DMS114 treated with DMSO at 0.1 percent for 48 hours (cell line): ENCODE data around the gene FUNDC2.
"Not testable (repeated sequence)": the region's sequence is repeated elsewhere in the genome, so short reads cannot be mapped to it uniquely, and the experiment has no call there.

ENCODE experiments used
- DNase-seq: peaks from one replicate; lab custom pipeline; 2025; ENCODE audit not compliant: unreplicated experiment; lab: John Stamatoyannopoulos, UW

The FUNDC2 gene, protein sequence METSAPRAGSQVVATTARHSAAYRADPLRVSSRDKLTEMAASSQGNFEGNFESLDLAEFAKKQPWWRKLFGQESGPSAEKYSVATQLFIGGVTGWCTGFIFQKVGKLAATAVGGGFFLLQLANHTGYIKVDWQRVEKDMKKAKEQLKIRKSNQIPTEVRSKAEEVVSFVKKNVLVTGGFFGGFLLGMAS

DNA sequence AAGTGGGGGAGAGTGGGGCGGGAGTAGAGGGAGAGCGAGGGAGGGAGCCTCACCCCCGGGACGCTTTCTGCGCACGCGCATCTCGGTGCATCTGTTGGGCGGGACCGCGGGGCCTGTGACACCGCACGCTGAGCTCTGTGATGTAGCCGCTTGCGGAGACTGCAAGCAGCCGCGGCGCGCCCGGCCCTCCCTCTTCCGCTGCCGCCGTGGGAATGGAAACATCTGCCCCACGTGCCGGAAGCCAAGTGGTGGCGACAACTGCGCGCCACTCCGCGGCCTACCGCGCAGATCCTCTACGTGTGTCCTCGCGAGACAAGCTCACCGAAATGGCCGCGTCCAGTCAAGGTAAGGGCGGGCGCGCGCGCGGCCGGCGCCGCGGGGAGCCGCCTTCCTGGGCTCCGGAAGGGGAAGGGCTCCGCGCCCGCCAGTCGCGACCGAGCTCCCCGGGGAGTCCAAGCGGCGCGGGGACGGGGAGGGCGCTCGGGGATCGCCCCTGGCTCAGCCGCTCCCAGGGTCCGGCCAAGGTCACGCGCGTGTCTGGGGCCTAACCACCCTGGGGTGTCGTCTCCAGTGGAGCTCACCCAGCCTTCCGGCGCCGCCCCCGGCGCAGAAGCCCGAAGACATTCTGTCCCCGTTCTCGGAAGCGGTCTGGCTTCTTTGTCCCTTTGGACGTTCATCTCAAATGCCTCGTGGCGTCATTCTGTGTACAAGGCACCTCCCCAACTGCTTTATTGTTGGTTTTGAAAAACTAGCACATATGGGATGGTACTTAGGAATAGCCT is at the start of gene FUNDC2:
FUNDC2 (plus strand) TSS at position 118 of the 782 bp plus-strand sequence; CDS start at position 213, 95 bp downstream.
- peak; percentile 67 for DNase-seq

DNA sequence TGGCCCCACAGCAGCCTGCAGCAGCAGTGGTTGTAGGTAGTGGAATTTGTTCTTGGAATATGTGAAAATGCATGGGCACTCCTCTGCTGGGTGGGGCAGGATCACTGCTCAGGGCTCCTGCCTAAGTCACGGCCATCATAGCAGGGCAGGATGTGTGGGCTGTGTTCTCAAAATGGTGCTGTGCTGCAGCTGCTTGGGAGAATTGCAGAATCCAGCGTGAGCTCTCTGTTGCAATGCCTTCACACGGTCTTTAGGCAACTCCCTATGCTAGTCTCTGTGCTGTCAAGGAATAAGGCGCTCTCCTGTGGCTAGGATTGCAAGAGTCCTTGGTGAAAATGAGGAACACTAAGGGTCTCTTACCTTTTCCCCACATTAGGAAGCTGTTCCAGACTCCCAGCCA is 47.0 kb upstream of the FUNDC2 start:
- DNase-seq = no peak

DNA sequence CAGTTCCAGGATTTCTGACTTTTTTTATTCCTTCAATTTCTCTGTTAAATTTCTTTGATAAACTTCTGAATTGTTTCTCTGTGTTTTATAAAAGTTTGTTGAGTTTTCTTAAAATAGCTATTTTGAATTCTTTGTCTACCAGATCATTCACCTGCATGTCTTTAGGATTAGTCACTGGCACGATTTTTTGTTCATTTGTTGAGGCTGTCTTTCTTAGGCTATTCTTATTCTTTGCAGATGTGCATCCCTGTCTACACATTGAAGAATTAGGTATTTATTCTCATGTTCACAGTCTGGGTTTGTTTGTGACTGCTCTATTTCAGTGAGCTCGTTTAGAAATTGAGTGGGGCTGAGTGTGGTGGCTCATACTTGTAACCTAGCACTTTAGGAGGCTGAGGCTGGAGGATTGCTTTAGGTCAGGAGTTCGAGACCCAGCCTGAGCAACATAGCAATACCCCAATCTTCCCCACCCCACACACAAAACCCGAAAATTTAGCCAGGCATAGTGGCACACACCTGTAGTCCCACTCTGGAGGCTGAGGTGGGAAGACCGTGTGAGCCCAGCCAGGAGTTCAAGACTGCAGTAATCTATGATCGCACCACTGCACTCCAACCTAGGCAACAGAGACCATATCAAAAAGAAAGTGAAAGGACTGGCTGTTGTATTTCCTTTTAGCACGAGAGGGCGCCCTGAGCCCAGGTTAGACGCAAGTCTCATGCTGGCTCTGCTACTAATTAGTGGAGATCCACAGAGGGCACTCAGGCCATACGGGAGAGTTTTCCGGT is 46.1 kb upstream of the FUNDC2 start:
- DNase-seq = peak; percentile 31

DNA sequence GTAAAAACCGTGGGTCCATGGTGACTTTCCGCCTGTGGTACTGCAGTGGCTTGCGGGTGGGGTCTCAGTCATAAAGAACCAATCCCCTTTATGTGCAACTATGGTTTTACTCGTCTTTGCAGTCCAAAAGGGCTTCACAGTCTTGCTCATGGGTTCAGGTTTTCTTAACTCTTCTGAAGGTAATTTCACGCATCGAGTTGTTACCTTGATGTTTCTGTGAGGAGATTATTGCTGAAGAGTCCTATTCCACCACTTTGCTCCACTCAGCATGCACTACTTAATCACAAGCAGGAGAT is 45.6 kb upstream of the FUNDC2 start:
- no peak for DNase-seq

DNA sequence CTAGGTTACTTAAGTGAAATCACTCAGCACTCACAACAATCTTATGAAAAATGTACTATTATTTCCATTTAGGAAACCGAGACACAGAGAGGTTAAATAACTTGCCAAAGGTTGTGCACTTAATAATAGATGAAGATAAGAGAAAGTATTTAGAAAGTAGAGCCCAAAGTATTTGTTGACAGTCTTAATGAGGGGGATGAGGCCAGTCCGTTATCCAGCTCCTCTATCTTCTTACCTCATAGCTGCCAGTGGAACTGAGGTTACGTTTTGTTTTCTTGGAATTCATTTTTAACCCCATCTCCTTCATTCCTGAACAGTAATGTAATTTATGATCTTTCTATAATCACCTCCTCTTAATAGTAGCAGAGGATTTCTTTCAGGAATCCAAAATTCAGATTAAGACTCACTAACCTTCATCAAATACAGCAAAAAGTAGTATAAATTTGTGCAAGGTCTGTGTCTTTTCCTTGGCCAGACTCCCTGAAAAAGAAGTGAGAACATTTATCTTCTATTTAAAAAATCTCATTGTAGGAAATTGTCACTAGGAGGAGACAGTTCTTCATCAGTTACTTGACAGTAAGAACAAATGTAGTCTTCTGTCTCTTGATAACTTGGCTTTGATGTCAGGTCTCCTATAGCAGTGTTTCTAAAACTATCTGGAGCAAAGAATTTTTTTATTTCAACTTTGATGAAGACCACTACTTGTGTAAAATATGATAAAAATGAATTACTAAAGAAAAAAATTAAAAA is 39.6 kb upstream of the FUNDC2 start:
- no peak for DNase-seq

DNA sequence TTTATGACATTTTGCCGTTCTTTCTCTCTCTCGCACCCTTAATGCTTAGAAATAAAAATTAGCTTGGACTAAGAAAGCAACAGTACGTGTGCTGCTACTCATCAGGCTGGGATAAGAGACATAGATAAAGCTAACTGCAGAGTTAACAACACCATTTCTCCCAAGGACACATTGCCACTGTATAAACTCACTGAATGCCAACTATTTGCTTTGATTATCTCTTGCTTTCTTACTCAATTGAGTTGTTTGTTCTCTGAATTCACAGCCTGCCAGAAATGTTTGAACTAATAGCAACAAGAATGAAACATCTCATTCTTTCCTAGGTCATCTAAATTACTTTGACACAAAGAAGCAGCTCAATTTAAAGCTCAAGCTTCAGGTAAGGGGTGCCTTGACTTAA is 38.7 kb upstream of the FUNDC2 start:
- DNase-seq = no peak

DNA sequence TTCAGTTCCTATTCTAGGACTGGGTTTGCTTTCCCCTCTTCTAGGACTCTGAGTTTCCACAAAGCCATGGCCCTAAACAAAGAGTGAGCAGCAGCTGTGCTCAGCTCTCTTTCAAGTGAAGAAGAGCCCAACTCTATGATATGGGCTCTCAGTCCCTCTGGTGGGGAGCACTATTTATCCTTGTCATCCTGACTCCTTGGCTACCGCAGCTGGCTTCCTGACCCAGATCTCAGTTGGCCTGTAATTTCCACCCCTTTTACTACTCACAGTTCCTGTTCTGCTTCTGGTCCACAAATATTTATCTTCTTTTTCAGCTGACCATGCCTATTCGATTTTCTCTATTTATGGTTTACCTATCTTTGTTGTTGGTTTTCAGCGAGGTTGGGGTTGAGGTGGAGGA is 37.9 kb upstream of the FUNDC2 start:
- no peak for DNase-seq

DNA sequence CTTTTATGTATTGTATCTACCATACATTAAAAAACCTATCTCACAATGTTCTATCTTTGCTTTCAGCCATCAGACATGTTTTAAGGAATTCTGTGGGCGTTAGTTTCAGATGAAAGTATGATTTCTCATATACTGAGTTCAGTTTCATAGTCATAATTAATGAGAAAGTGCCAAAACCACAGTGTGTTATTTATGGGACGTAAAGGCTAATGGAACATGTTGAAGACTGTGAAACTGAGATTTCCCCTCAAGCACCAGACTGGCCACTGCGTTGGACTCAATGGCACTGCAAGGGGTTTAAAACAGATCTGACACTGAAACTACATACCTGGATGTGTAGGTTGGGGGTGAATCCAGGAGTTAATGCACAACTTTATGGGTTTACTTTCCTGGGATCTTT is 36.1 kb upstream of the FUNDC2 start:
- DNase-seq = no peak

DNA sequence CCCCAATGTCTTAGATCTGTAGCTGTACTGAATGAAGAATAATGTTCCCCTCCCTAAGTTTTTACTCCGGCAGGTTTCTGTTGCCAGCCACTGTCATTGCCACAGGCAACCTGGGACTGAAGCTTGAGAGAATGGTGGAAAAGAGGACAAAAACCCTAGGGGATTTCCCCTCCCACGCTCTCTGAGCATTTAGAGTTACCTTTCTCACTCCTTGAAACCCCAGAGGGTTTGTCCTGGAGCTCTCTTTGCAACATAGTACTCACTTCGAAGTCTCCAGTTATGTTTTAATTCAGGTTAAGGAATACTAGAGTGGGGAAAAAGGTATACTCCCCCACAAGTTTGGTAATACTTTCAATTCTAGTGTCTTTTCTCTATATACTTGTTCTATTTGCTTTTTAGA is 35.6 kb upstream of the FUNDC2 start:
- no peak for DNase-seq

DNA sequence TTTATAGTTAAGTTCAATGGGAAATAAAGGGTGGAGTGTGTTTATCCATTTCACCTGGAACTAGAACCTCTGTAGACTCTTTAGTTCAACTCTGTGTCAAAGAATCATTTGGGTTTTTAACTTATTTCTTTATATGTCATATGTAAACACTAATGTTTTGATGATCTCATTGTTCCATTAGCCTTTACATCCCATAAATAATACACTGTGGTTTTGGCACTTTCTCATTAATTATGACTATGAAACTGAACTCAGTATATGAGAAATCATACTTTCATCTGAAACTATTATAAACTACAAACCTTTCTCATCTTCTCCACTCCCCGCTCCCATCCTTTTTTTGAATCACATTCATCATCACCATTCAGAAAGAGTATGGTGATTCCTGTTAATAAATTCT is 35.2 kb upstream of the FUNDC2 start:
- no peak for DNase-seq

DNA sequence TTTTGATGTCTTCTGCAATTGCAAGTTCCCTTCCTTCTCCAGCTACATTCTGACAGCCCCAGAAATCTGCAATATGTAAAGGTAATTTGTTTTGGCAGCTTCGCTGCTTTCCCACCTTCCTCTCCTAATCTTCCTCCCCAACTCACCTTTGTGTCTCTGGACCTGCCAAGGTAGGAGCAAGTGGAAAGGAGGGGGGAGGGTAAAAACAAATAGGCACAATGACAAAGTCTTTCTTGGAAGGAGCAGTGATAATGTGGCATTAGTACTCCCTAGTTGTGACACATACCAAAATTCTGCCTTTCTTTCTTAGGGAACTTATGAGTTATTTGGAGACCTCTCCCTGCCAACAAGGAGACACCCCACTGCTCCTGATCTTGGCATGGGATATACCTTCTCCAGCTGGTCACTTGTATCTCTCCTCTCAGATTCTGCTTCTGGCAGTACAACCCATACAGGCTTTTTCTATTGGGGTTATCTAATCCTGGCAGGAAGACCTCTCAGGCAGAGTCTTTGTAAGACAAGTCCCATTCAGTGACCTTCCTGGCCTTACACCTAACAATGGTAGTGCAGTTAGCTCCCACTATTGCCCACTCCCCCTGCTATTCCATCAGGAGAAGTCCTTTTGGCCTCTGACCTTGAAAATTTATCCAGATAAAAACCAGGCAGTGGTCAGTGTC is 28.3 kb upstream of the FUNDC2 start:
- no peak for DNase-seq

DNA sequence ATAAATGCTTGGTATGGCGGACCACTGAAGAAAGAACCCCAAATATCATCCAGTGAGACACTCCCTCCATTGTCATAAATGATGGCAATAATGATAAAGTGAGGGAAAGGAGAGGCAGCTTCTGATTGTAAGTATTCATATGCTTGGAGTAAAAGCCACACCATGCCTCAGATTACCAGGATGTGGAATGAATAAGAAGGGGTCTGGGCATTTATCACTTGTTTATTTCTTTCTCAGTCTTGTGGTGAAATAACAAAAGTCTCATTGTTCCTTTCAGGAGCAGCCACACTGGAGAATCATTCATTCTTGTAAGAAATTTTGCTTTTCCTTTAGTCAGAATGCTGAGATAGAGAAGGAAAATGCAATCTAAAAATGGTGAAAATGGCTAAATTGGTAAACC is 25.8 kb upstream of the FUNDC2 start:
- DNase-seq = no peak

DNA sequence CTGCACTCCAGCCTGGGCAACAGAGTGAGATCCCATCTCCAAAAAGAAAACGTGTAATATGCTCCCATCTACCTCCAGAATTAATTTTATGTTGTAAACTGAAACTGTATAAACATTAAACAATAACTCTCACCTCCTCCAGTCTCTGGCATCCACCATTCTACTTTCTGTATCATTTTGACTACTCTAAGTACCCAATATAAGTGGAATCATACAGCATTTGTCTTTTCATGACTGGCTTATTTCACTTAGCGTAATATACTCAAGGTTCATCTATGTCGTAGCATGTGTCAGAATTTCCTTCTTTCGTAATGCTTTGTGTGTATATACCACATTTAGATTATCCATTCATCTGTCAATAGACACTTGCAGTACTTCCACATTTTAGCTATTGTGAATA is 24.8 kb upstream of the FUNDC2 start:
- no peak for DNase-seq

DNA sequence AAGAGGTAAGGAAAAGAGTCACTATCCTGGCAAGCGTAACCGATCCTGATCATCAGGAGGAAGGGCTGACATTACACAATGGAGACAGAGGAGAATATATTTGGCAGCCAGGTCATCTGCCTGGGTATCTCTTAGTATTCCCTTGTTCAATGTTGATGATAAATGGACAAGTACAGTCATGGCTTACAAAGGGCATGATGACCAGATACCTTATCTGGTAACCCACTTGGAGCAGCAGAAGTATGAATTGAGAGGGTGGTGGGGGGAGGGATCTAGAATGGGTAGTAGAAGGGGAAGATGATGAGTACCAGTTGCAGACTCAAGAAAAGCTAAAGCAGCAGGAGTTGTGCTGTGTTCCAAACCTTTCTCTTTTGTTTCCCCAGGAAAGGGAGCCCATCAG is 21.5 kb upstream of the FUNDC2 start:
- no peak for DNase-seq

DNA sequence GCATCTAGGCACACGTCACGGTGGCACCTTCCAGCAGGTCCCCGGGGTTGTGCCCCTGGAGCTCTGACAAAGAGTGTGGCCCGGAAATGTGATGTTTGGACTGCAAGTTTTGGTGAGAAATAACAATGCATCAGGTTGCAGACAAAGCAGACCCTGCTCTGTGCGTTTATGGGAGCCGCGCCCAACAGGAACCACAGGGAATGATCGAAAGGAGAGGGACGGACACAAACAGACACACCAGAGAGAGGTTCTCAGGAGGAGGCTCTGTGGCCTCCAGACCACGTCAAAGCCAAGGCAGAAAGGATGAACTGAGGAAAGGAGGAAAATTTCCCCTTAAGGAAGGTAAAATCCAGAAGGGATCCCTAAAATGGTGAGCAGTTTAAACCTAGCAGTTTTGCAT is 20.3 kb upstream of the FUNDC2 start:
- not testable (repeated sequence) for DNase-seq

DNA sequence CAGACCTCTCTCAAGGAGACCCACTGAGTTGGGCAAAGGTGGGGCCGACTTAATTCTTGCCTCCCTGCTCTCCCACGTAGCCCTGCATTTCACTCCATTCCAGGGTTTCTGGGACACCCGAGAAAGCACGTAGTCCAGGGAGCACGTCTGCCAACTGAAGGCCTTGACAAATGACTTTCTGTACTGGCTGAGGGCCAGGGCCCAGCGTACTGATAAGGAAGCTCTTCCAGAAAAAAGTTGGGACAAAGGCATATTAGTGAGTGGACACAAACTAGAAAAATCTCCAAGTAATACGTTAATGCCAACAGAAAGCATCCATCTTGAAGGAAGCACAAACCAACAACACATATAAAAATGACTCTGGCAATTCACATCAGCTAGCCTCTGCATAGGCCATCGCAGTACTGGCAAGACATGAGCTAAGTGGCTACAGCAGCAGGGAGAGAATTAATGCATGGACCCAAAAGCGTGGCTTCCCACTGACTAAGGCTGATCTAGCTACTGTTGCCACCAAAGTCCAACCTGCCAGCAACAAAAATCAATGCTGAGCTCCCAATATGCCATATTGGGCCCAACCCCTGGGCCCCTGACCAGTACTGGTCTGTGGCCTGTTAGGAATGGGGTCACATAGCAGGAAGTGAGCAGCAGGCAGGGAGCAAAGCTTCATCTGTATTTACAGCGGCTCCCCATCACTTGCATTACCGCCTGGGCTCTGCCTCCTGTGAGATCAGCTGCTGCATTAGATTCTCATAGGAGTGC is 19.6 kb upstream of the FUNDC2 start:
- not testable (repeated sequence) for DNase-seq

DNA sequence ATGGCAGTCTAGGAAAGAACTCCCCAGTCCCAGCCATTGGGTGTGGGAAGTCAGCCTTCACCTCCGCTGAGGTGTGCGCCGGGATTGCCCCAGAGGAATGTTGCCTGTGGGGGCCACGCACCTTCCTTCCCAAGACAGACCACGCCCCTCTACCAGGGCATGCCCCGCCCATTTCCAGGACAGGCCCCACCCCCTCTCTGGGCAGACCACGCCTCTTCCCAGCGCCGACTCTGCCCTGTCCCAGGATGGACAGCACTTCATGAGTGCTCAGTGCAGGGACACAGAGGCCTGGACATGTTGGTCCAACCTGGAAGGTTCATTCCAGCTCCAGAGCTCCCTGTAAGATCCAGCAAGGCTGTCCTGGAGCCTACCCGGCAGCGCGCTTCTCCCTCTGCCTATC is 18.1 kb upstream of the FUNDC2 start:
- DNase-seq = not testable (repeated sequence)

DNA sequence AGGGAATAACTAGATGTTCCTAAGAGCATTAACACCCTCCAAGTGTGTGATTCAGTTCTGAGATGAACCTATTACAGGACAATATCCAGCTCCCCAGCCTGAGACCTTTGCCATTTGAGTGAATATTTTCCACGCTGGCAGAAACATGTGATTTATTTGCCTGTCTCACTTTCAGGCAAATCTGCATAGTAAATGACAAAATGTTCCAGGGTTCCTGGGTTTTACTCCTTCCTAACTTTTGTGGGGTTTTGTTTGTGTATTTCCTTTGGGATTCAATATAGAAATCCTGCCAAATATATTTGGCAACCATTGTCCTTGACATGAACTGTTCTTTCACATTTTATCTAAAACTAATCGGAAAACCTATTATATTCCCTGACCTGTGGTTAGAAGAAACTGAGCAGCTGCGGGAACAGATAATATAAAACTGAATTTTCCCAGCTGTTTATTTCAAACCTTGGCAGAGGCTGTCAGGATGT is 16.6 kb upstream of the FUNDC2 start:
- no peak for DNase-seq

DNA sequence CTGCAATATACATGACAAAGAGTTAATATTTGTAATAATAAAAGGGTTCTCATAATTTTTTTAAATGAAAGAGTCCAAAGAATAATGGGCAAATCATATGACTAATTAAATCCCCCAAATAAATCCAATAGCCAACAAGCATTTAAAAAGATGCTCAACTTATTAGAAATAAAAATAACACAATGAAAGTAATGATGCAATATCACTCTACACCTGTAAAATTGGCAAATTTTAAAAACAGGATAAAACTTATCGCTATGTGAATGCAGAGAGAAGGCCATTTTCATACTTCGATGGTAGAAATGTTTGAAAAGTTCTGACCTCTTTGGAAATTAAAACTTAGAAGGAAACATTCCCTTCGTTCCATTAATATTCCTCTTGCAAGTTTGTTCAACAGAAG is 6.1 kb upstream of the FUNDC2 start:
- DNase-seq = no peak

DNA sequence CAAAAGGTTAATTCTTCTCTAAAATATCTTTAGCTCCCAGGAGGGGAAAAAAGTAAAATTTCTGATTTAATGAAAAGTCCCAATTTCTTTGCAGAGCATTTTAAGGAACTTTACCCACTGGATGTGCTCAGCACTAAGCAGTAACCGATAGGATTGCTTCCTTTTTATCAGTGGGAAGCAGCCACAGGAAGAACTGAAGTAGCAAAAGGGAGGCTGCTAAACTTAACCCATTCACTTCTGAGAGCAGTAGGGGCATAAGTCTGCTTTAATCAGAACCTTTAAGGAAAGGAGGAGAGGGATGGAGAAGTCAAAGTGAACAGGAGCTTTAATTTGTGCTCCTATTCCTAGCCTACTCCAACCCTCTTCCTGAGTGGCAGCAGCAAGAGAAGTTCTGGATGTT is 4.1 kb upstream of the FUNDC2 start, which contains the start of gene F8:
F8 (minus strand) TSS at position 139 of the 400 bp plus-strand sequence. CDS start 171 bp downstream, outside the sequence.
- no peak for DNase-seq
